Measurements from ENCODE around the gene ATP6V1D.

Gene ATP6V1D

GRCh38 chr14:67319142-67319541, 40.5 kb downstream of the ATP6V1D start:
- H3K4me2 ChIP-seq (ENCODE audit: low read length), result no peak overlapping the region

DNA sequence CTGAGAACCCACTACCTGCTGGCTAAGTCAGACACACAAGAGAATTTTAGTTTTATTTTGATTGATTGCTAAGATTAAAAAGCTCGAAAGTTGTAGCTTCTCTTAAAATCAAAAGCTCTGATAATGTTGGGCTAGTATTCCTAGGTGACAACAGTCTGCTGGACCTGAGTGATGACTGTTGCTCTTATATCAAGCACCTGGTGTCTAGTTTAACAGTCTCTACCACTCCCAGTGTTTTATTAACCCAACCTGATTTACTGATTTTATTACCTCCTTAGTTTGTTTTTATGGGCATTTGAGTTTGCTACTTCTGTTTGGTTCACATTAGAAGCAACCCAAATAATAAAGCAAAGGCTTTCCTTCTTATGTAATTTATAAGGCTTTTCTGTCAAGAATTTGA, 41.8 kb downstream of the ATP6V1D start:
- H3K4me1 ChIP-seq (ENCODE audit: control insufficient read depth, low read length), result no peaks in the 10 kb centered on the region
- H3K9me2 ChIP-seq (replicated peaks; ENCODE audit: control insufficient read depth, low read length), result no peaks in the 10 kb centered on the region
- H3K4me3 ChIP-seq (ENCODE audit: low read length), result no peak overlapping the region
- no peaks in the 10 kb centered on the region for H4K20me1 ChIP-seq (ENCODE audit: control insufficient read depth, insufficient read depth, low read depth, low read length)
- no peak for TF ChIP-seq EZH2phosphoT487 (IDR thresholded peaks at IDR 0.05; ENCODE audit: borderline replicate concordance, low read length)
- no peak for TF ChIP-seq CTCF (IDR thresholded peaks at IDR 0.05; ENCODE audit: low read depth, low read length, poor library complexity, severe bottlenecking)
- H3K27me3 ChIP-seq (ENCODE audit: control insufficient read depth, low read length), result no peaks in the 10 kb centered on the region
- no peak overlapping the region for H3K27ac ChIP-seq (ENCODE audit: low read depth, low read length)
- no peaks in the 10 kb centered on the region for H3K9me3 ChIP-seq (ENCODE audit: control insufficient read depth, insufficient read depth, low read length)
- H3F3A ChIP-seq (ENCODE audit: control insufficient read depth, insufficient read depth), result no peaks in the 10 kb centered on the region
- no peaks in the 10 kb centered on the region for H3K79me2 ChIP-seq (ENCODE audit: control insufficient read depth, low read length)
- 0 out of 2 replicates have a peak, but pooled peaks cover 3% of the 10 kb centered on the region for H3K36me3 ChIP-seq (ENCODE audit: control insufficient read depth, low read length)
- no peak overlapping the region for H3K4me2 ChIP-seq (ENCODE audit: low read length)

More at GRCh38 chr14:67319142-67319541, 40.5 kb downstream of the ATP6V1D start:
- H3K36me3 ChIP-seq (ENCODE audit: control insufficient read depth, low read length), result peaks cover 6% of the 10 kb centered on the region; the same call in 1 of the 2 replicates
- H3K9me2 ChIP-seq (replicated peaks; ENCODE audit: control insufficient read depth, low read length), result no peaks in the 10 kb centered on the region
- no peaks in the 10 kb centered on the region for H3K79me2 ChIP-seq (ENCODE audit: control insufficient read depth, low read length)
- H3K9me3 ChIP-seq (ENCODE audit: control insufficient read depth, insufficient read depth, low read length), result no peaks in the 10 kb centered on the region
- H3K4me1 ChIP-seq (ENCODE audit: control insufficient read depth, low read length), result no peaks in the 10 kb centered on the region
- H3K27ac ChIP-seq (ENCODE audit: low read depth, low read length), result no peak overlapping the region
- H4K20me1 ChIP-seq (ENCODE audit: control insufficient read depth, insufficient read depth, low read depth, low read length), result no peaks in the 10 kb centered on the region
- H3K4me3 ChIP-seq (ENCODE audit: low read length), result no peak overlapping the region
- TF ChIP-seq CTCF (IDR thresholded peaks at IDR 0.05; ENCODE audit: low read depth, low read length, poor library complexity, severe bottlenecking), result no peak
- TF ChIP-seq EZH2phosphoT487 (IDR thresholded peaks at IDR 0.05; ENCODE audit: borderline replicate concordance, low read length), result no peak
- H3K27me3 ChIP-seq (ENCODE audit: control insufficient read depth, low read length), result no peaks in the 10 kb centered on the region
- H3F3A ChIP-seq (ENCODE audit: control insufficient read depth, insufficient read depth), result no peaks in the 10 kb centered on the region

GRCh38 chr14:67313153-67313552, 46.5 kb downstream of the ATP6V1D start:
- no peak overlapping the region for H3K27ac ChIP-seq (ENCODE audit: low read depth, low read length)
- no peaks in the 10 kb centered on the region for H3K79me2 ChIP-seq (ENCODE audit: control insufficient read depth, low read length)
- H4K20me1 ChIP-seq (ENCODE audit: control insufficient read depth, insufficient read depth, low read depth, low read length), result no peaks in the 10 kb centered on the region
- H3K27me3 ChIP-seq (ENCODE audit: control insufficient read depth, low read length), result no peaks in the 10 kb centered on the region
- no peaks in the 10 kb centered on the region for H3K4me1 ChIP-seq (ENCODE audit: control insufficient read depth, low read length)
- no peak overlapping the region for H3K4me3 ChIP-seq (ENCODE audit: low read length)
- H3F3A ChIP-seq (ENCODE audit: control insufficient read depth, insufficient read depth), result no peaks in the 10 kb centered on the region
- no peaks in the 10 kb centered on the region; the same call in 1 of the 2 replicates for H3K36me3 ChIP-seq (ENCODE audit: control insufficient read depth, low read length)
- no peaks in the 10 kb centered on the region for H3K9me3 ChIP-seq (ENCODE audit: control insufficient read depth, insufficient read depth, low read length)
- H3K9me2 ChIP-seq (replicated peaks; ENCODE audit: control insufficient read depth, low read length), result no peaks in the 10 kb centered on the region
- H3K4me2 ChIP-seq (ENCODE audit: low read length), result no peak overlapping the region
- TF ChIP-seq CTCF (IDR thresholded peaks at IDR 0.05; ENCODE audit: low read depth, low read length, poor library complexity, severe bottlenecking), result no peak
- no peak for TF ChIP-seq EZH2phosphoT487 (IDR thresholded peaks at IDR 0.05; ENCODE audit: borderline replicate concordance, low read length)

Data from DOHH2 (cell line).